ENCODE data around the gene PDE9A.

DNA sequence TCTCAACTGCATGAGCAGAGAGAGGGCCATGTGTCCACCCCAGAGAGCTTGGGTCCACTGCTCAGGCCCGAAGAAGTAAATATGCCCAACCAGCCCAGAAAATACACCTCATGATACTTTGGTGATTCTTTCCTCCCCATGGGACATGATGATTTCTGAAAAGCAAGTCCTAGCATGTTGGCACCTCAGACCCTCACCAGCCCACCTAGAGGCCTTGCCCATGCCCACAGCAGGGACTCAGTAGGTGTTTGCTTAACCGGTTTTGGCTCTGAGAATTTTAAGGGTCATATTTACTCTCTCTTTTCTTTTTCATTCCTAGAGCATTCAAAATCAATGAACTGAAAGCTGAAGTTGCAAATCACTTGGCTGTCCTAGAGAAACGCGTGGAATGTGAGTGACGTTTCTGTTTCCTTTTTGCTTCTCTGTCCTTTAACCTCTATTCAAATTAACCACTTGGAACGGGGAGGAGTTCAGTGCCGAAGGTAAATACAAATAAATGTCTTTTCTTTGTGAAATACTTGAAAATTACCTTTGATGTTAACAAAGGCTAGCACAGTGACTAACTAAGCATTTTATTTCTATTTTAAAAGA, 79.7 kb downstream of the PDE9A start:
- TF ChIP-seq, protein P1, sequence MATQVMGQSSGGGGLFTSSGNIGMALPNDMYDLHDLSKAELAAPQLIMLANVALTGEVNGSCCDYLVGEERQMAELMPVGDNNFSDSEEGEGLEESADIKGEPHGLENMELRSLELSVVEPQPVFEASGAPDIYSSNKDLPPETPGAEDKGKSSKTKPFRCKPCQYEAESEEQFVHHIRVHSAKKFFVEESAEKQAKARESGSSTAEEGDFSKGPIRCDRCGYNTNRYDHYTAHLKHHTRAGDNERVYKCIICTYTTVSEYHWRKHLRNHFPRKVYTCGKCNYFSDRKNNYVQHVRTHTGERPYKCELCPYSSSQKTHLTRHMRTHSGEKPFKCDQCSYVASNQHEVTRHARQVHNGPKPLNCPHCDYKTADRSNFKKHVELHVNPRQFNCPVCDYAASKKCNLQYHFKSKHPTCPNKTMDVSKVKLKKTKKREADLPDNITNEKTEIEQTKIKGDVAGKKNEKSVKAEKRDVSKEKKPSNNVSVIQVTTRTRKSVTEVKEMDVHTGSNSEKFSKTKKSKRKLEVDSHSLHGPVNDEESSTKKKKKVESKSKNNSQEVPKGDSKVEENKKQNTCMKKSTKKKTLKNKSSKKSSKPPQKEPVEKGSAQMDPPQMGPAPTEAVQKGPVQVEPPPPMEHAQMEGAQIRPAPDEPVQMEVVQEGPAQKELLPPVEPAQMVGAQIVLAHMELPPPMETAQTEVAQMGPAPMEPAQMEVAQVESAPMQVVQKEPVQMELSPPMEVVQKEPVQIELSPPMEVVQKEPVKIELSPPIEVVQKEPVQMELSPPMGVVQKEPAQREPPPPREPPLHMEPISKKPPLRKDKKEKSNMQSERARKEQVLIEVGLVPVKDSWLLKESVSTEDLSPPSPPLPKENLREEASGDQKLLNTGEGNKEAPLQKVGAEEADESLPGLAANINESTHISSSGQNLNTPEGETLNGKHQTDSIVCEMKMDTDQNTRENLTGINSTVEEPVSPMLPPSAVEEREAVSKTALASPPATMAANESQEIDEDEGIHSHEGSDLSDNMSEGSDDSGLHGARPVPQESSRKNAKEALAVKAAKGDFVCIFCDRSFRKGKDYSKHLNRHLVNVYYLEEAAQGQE (IDR thresholded peaks at IDR 0.05; ENCODE audit: insufficient read depth in 1 of 2, low read depth in 2 of 2, low read length in 2 of 2): no peak
- no peak for TF ChIP-seq POLR2AphosphoS5 (IDR thresholded peaks at IDR 0.05; ENCODE audit: low read depth, low read length)
- TF ChIP-seq TAF1 (IDR thresholded peaks at IDR 0.05; ENCODE audit: borderline replicate concordance, insufficient read depth, low read length): no peak
